ENCODE measurements around the gene FHAD1.

- TF ChIP-seq CTCF (IDR thresholded peaks at IDR 0.05) (no peak), POLR2A (IDR thresholded peaks at IDR 0.05) (no peak)
Observed at GRCh38 chr1:15207031-15207828, 39.8 kb upstream of the FHAD1 start.

All from thyroid gland (tissue), 4 donors.